ENCODE measurements around the gene TNS3.

DNA sequence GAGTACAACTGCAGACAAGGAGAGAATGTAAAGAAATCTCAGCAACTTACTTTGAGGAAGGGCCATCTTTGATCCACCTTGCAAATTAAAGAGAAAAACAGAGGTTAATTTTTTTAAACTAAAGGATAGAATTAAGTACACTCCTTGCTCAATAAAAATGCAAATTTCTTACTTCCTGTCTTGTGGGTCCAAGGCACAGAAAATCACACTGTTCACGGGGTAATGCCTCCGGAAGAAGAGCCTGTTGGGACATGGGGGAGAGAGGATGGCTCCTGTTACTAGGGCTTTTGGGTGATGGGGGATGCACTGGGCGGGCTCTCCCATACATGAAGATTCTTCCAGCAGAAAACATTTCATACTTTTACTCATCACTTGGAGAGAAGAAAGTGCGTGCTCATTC lies 301.8 kb downstream of the TNS3 start:
- TF ChIP-seq CTCF (IDR thresholded peaks at IDR 0.05; ENCODE audit: low read depth, low read length, poor library complexity, severe bottlenecking): no peak
- TF ChIP-seq EZH2phosphoT487 (IDR thresholded peaks at IDR 0.05; ENCODE audit: borderline replicate concordance, low read length): no peak

Measured in DOHH2 (cell line).